SJSA1 (cell line): ENCODE results near the gene LRRC23. TPM values are rescaled to one million over a fixed set of nuclear protein-coding genes. Genes with fewer than 3 reads are reported as not detected.

Source experiments
- DNase-seq, 2 experiments: peaks; one replicate each; pipeline ENCODE4 v3.0.0-alpha.2; 2015 to 2020; ENCODE audit warnings: low spot score in 2 of 2, low read depth in 1 of 2
- H3K27ac ChIP-seq: fragments of 250-450 bp; sonication (Bioruptor Pico); 2 replicates; pipeline ENCODE4 v1.5.1; 2020; ENCODE audit warnings: mild to moderate bottlenecking, moderate library complexity
- H3K27me3 ChIP-seq: fragments of 250-450 bp; sonication (Bioruptor Pico); replicated peaks from 2 replicates; pipeline ENCODE4 v1.5.1; 2020; ENCODE audit warnings: mild to moderate bottlenecking, moderate library complexity
- H3K36me3 ChIP-seq: fragments of 250-450 bp; sonication (Bioruptor Pico); 2 replicates; pipeline ENCODE4 v1.5.1; 2020; ENCODE audit warnings: mild to moderate bottlenecking
- H3K4me1 ChIP-seq: fragments of 250-450 bp; sonication (Bioruptor Pico); replicated peaks from 2 replicates; pipeline ENCODE4 v1.6.1; 2021; ENCODE audit warnings: mild to moderate bottlenecking
- H3K4me3 ChIP-seq: fragments of 250-450 bp; sonication (Bioruptor Pico); 2 replicates; pipeline ENCODE4 v1.5.1; 2020; ENCODE audit warnings: mild to moderate bottlenecking
- H3K9me3 ChIP-seq: fragments of 250-450 bp; sonication (Bioruptor Pico); replicated peaks from 2 replicates; pipeline ENCODE4 v1.5.1; 2020; ENCODE audit warnings: mild to moderate bottlenecking
- total RNA-seq: library from RNA; depleted of rRNA; stranded (reverse); fragments of >200 nt; shearing (Covaris generic); gene quantifications from 2 replicates; pipeline ENCODE4 v1.2.3, GENCODE V29; 2014; rRNA removed

The LRRC23 gene
- total RNA-seq, 1 experiment from 2014 or later, result 12.2 TPM

DNA sequence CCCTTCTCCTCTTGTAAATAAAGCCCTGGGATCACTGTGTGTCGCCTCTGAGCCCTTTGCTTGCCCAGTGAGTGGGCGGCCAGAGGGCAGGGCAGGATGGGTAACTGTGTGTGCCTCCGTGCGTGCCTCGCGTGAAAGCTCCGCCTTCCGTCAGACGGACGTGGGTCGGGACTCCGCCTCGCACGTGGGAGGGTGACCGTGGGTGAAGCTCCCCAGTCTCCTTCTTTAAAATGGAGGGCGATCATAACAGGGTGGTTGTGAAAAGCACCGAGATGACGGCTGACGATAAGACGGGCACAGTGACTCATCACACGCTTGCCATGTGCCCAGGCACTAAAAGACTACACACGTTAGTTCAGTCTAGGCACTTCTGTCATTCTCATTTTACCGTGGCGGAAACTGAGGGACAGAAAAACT, 56.7 kb downstream of the LRRC23 start:
- Histone ChIP-seq H3K4me1 (peaks cover 25% of the 10 kb centered on the region), H3K27ac (peak overlapping the region; percentile 92), H3K9me3 (no peaks in the 10 kb centered on the region), H3K27me3 (no peaks in the 10 kb centered on the region), H3K4me3 (peak overlapping the region; percentile 27), H3K36me3 (peaks cover 27% of the 10 kb centered on the region)
- DNase-seq, result peak; percentile 72 to 74

DNA sequence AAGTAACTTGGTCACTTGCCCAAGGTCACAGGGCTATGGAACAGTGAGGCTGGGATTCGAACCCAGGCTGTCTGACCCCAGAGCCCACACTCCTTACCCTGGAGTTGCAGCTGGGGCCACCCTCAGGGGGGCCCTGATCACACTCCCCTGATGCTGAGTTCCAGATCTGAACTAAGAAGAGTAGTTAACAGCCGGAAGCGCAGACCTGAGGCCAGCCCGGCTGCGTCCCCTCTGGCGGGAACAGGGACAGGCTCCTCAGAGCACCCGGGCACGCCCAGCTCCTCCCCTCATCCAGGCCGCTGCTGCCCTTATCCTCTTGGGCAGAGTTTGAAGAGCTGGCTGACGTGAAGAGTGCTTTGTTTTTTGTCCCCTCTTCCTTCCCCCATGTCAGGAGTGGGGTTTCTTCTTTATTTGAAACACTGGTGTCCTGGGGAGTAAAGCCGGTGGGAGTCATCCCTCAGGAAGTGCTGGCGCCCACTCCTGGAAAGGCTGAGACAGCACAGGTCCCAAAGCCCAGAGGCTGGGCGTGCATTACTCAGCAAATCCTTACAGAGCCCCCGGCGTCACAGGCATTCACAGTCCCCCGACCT, 57.2 kb downstream of the LRRC23 start:
- Histone ChIP-seq H3K36me3 (peaks cover 32% of the 10 kb centered on the region), H3K4me3 (peak overlapping the region; percentile 27), H3K27ac (peak overlapping the region; percentile 92), H3K9me3 (no peaks in the 10 kb centered on the region), H3K4me1 (peaks cover 25% of the 10 kb centered on the region), H3K27me3 (no peaks in the 10 kb centered on the region)
- peak; percentile 92 to 94 for DNase-seq

DNA sequence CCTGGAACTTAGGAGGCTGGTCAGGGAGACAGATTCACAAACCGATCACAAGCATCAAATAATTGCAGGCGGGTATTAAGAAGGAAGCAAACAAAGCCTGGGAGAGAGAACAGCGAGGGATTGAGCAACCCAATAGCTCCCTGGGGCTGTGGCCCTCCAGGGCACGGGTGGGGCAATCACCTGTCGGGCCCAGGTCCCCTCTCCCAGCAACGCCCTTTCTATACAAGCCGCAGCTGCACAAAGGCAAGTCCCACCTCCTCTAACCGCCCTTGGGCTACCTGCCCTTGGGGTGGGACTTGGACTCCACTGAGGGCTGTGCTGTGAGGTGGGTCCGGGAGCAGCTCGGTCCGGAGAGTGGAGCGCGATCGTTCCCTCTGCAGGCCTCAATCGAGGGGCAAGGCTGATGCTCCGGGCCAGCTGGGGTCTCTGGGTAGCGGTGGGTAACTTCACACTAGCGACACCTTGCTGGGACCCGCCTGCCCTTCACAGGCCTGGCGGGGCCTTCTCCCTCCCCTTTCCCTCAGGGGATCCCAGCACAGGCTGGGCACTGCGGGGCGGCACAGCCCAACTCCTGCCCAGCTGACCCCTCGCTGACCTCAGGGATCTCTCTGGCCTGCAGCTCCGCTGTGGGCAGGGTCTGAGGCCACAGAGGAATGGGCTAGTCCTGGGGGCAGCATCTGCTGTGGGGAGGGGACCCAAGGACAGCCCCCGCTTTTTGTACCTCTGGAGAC, 57.8 kb downstream of the LRRC23 start:
- Histone ChIP-seq H3K27ac (peak overlapping the region; percentile 92), H3K36me3 (peaks cover 38% of the 10 kb centered on the region), H3K27me3 (no peaks in the 10 kb centered on the region), H3K9me3 (no peaks in the 10 kb centered on the region), H3K4me1 (peaks cover 25% of the 10 kb centered on the region), H3K4me3 (peak overlapping the region; percentile 27; the same call in 1 of the 2 replicates)
- no peak for DNase-seq

DNA sequence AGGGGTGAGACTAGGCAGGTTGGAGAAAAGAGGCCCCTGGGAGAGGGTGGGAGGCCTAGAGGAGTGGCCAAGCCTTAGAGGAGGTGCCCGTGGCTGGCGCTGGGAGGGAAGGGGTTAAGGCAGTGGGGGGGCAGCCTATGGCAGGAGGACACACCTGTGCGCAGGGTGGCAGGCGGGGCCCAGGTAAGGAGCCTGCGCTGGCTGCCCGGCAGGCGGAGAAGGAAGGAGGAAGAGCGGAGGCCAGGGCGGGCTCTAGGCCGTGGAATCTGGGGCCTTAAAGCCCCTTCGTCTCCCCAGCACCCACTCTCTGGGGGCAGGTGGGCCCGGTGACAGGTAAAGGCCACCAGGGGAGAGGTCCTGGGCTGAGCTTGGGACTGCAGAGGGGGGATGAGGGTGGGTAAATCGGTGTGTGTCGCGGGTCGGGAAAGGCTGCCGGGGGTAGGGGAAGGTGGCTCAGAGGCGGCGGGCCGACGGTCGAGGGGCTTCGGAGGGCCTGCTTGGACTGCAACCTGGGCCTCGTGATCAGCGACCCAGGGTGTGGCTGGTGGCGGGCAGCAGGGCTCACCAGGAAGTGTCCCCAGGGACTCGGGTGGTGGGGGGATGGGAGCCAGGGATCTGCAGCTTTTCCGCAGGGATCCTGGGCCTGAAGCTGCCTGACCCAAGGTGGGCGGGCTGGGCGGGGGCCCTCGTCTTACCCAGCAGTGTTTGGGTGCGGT, 58.6 kb downstream of the LRRC23 start:
- no peak for DNase-seq
- peak overlapping the region; percentile 92 for H3K27ac ChIP-seq
- H3K36me3 ChIP-seq, result peaks cover 45% of the 10 kb centered on the region
- H3K27me3 ChIP-seq, result no peaks in the 10 kb centered on the region
- no peaks in the 10 kb centered on the region for H3K9me3 ChIP-seq
- no peak overlapping the region for H3K4me3 ChIP-seq
- H3K4me1 ChIP-seq, result peaks cover 26% of the 10 kb centered on the region

Other genes with a start within 250 kb of the LRRC23 start
- gene ING4, start 241.7 kb upstream of the LRRC23 start, total RNA-seq, result 34.8 and 41.0 TPM in 2 replicates
- gene ZNF384, start 215.4 kb upstream of the LRRC23 start, total RNA-seq, result 19.5 and 20.0 TPM in 2 replicates
- gene PIANP, start 204.0 kb upstream of the LRRC23 start, total RNA-seq, result not detected in 2 replicates
- gene COPS7A, start 180.8 kb upstream of the LRRC23 start, total RNA-seq, result 80.2 and 82.4 TPM in 2 replicates
- gene MLF2, start 151.7 kb upstream of the LRRC23 start, total RNA-seq, result 171 and 243 TPM in 2 replicates
- 243 and 442 TPM in 2 replicates for gene PTMS, start 138.5 kb upstream of the LRRC23 start, total RNA-seq
- 0.13 and 0.47 TPM in 2 replicates for gene LAG3, start 132.3 kb upstream of the LRRC23 start, total RNA-seq
- gene CD4, start 115.3 kb upstream of the LRRC23 start, total RNA-seq, result not detected in 2 replicates
- 0.16 TPM in 1 of 2 replicates, not detected in the other for gene GPR162, start 83.0 kb upstream of the LRRC23 start, total RNA-seq
- gene P3H3, start 76.4 kb upstream of the LRRC23 start, total RNA-seq, result 0.63 TPM in 1 of 2 replicates, not detected in the other
- gene GNB3, start 63.9 kb upstream of the LRRC23 start, total RNA-seq, result not detected in 2 replicates
- 143 and 156 TPM in 2 replicates for gene CDCA3, start 53.5 kb upstream of the LRRC23 start, total RNA-seq
- gene USP5, start 52.7 kb upstream of the LRRC23 start, total RNA-seq, result 121 and 150 TPM in 2 replicates
- gene TPI1, start 37.3 kb upstream of the LRRC23 start, total RNA-seq, result 1,911 and 2,129 TPM in 2 replicates
- gene SPSB2, start 31.5 kb upstream of the LRRC23 start, total RNA-seq, result 14.1 and 16.2 TPM in 2 replicates
- 5.3 and 7.1 TPM in 2 replicates for gene ENO2, start 9.8 kb downstream of the LRRC23 start, total RNA-seq
- gene ATN1, start 23.1 kb downstream of the LRRC23 start, total RNA-seq, result 6.0 and 7.2 TPM in 2 replicates
- gene RNU7-1, start 39.0 kb downstream of the LRRC23 start, total RNA-seq, result not detected in 2 replicates
- 331 and 408 TPM in 2 replicates for gene C12orf57, start 39.2 kb downstream of the LRRC23 start, total RNA-seq
- not detected in 2 replicates for gene PTPN6, start 46.5 kb downstream of the LRRC23 start, total RNA-seq
- 254 and 334 TPM in 2 replicates for gene PHB2, start 65.8 kb downstream of the LRRC23 start, total RNA-seq
- 60.7 and 65.8 TPM in 2 replicates for gene EMG1, start 66.1 kb downstream of the LRRC23 start, total RNA-seq
- 8.3 and 19.2 TPM in 2 replicates for gene LPCAT3, start 113.7 kb downstream of the LRRC23 start, total RNA-seq
- gene C1S, start 155.9 kb downstream of the LRRC23 start, total RNA-seq, result 21.2 and 35.0 TPM in 2 replicates
- 36.1 and 45.7 TPM in 2 replicates for gene C1R, start 187.6 kb downstream of the LRRC23 start, total RNA-seq
- gene C1RL, start 204.4 kb downstream of the LRRC23 start, total RNA-seq, result 0.63 and 2.5 TPM in 2 replicates
- gene RBP5, start 224.1 kb downstream of the LRRC23 start, total RNA-seq, result not detected in 2 replicates
- gene CLSTN3, start 225.5 kb downstream of the LRRC23 start, total RNA-seq, result 0.82 TPM in 1 of 2 replicates, not detected in the other